AG09319 (cell line): ENCODE results near the gene PDE7B.

ENCODE experiments used
- DNase-seq: peaks from one replicate; pipeline ENCODE4 v3.0.0-alpha.2; 2010; ENCODE audit warnings: low read depth; ENCODE audit errors: extremely low read depth
- CTCF ChIP-seq: IDR thresholded peaks from 2 replicates; pipeline ENCODE4 v1.5.1; 2011; ENCODE audit warnings: low read depth, mild to moderate bottlenecking, inconsistent platforms, low read length, moderate library complexity

PDE7B gene

GRCh38 chr6:136201732-136202131 lies 350.2 kb downstream of the PDE7B start:
- DNase-seq, result no peak
- TF ChIP-seq CTCF, result no peak; the same call in 1 of the 2 replicates

- TF ChIP-seq CTCF, result no peak
- DNase-seq, result no peak
These were observed 357.3 kb downstream of the PDE7B start for GRCh38 chr6:136208783-136209182.

- DNase-seq, result no peak
- TF ChIP-seq CTCF, result no peak
These were observed 358.0 kb downstream of the PDE7B start for GRCh38 chr6:136209496-136209895.

GRCh38 chr6:136210398-136211165 lies 359.1 kb downstream of the PDE7B start:
- no peak for DNase-seq
- TF ChIP-seq CTCF, result no peak

GRCh38 chr6:136212608-136213007 lies 361.1 kb downstream of the PDE7B start:
- TF ChIP-seq CTCF, result no peak
- DNase-seq, result no peak

- no peak for DNase-seq
- no peak for TF ChIP-seq CTCF
These were observed 361.6 kb downstream of the PDE7B start for GRCh38 chr6:136213012-136213539.

- no peak for DNase-seq
- TF ChIP-seq CTCF, result no peak
These were observed 362.4 kb downstream of the PDE7B start for GRCh38 chr6:136213853-136214252.
